SW 1271 (cell line): Measurements from ENCODE around the gene TAF12.
A peak's percentile ranks its signal among the peaks of the same experiment; 100 is the strongest.
"Not testable (repeated sequence)": the region's sequence is repeated elsewhere in the genome, so short reads cannot be mapped to it uniquely, and the experiment has no call there.

ENCODE experiments used
- DNase-seq, 2 experiments: peaks; one replicate each; lab custom pipeline; 2025; lab: John Stamatoyannopoulos, UW

Gene TAF12

GRCh38 chr1:28581531-28582247 is 61.2 kb downstream of the TAF12 start:
- peak; percentile 75 to 88 for DNase-seq

DNA sequence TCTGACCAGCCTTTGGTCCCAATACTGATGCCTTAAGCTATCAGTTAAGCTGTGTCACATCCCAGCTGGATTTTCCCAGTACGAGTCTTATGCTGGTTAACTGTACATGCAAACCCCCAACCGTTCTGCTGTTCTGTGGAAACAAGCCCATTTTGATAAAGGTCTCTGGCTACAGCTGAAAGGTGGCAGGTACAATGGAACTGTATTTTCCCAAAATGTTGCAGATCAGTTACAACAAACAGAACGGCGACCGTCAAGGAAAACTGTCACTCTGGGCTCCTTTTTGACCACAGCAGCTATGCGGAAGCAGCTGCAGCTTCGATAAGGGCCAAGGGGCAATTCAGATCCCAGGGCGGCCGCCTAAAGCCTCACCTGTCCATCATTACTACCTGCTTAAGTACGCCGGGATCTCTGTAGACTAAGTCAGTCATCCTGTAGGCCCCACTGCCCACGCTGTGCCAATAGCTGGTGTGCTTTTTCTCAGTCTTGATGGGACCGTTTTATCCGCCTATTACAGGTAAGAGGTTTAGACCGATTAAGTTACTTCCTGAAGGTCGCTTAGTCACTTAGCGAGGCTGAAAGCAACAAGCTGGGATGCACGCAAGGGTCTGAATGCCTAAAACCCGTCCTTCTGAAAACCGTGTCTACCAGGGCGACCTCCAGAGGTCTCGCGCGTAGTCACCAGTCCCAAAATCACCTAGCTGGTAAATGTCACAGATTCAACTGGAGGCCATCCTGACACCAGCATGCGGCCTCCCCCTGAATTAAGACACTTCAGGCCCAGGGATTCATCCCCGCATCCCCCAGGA is 61.9 kb downstream of the TAF12 start:
- DNase-seq: peak in 1 of 2 experiments; percentile 46

DNA sequence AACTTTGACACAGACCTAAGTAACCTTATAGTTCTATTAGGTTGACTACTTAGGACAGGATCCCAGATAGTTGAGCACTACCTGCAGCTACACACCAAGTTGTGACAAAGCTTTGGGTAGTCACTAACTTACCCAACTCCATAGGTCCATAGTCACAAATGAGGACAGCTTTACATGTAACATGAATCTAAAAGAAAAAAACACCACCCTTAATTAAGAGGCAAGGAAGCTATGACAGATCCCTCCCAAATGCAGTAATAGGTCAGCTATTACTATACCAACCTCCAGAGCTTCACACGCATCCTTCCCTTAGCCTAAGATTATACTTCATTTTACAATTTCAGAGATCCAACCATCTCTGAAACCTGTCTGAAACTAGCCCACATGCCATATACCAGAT is 63.5 kb downstream of the TAF12 start:
- no peak for DNase-seq

- no peak for DNase-seq
Measured at GRCh38 chr1:28578696-28579218, 64.1 kb downstream of the TAF12 start.

- DNase-seq: no peak
Measured at GRCh38 chr1:28577738-28578536, 64.9 kb downstream of the TAF12 start.

DNA sequence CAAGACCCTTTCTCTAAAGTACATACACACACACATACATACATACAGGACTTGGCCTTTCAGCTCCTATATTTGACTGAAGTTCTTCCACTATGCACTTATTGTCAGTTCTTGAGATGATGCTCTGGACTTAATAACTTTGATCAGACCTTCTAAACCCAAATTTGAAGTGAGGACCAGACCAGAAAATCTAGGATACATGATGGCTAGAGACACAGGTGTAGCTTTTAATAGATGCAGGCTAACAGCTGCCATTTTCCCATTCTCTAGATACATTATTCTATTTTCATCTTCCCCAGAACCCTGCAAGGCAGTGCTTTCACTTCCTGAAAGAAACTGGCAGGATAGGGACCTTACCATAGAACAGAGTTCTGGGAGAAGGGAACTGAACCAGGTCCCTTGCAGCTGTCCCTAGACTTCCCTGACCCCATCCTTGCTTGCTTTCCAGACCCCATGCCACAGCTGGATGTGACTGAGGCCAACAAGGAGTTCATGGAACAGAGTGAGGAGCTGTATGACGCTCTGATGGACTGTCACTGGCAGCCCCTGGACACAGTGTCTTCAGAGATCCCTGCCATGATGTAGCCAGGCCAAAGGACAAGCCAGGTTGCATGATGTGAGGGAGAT is 65.7 kb downstream of the TAF12 start:
- no peak for DNase-seq

- no peak for DNase-seq
Measured at GRCh38 chr1:28573564-28573963, 69.3 kb downstream of the TAF12 start.

DNA sequence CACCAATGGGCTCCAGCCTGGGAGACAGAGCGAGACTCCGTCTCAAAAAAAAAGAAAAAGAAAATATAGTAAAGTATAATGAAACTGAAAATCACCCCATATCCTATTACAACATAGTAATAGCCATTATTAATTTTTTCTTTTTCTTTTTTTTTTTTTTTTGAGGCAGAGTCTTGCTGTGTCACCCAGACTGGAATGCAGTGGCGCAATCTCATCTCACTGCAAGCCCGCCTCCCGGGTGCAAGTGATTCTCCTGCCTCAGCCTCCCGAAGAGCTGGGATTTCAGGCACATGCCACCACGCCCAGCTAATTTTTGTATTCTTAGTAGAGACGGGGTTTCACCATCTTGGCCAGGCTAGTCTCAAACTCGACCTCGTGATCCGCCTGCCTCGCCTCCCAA is 70.0 kb downstream of the TAF12 start:
- DNase-seq: not testable (repeated sequence)

GRCh38 chr1:28571911-28572310 is 71.0 kb downstream of the TAF12 start:
- no peak for DNase-seq

- DNase-seq: no peak
Measured at GRCh38 chr1:28566931-28567330, 75.9 kb downstream of the TAF12 start.

GRCh38 chr1:28565726-28566125 is 77.1 kb downstream of the TAF12 start:
- DNase-seq: no peak

DNA sequence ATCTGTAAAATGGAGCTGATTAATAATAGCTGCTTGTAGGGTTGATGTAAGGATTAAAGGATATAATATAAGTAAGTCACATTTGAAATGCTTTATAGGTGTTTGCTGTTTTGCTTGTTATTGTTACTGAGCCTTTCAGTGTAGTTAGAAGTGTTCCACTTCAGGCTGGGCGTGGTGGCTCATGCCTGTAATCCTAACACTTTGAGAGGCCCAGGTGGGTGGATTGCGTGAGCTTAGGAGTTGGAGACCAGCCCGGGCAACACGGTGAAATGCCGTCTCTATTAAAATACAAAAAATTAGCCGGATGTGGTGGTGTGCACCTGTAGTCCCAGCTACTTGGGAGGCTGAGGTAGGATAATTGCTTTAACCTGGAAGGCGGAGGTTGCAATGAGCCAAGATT is 77.8 kb downstream of the TAF12 start:
- no peak for DNase-seq

- DNase-seq: no peak
Measured at GRCh38 chr1:28564310-28564709, 78.6 kb downstream of the TAF12 start.

DNA sequence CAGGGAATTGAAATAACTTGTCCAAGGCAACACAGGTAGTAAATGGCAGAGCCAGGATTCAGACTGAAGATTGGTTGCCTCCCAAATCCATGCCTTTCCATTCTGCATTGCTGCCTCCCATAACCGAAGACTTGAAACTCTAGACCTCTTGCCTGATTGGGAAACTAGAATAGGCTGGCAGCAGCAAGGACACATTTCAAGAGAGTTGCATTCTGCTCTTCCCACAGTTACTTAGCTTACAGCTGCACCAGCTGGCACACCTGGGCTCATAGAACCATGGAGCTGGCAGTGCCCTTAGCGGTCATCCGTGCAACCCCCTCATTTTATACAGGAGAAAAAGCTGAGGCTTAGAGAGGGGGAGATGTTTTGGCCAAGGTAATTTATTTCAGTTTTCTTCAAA is 82.0 kb downstream of the TAF12 start:
- no peak for DNase-seq
